ENCODE results near the gene DNM1L.

The DNM1L gene

GRCh38 chr12:32726286-32726685 lies 47.2 kb downstream of the DNM1L start:
- Histone ChIP-seq H3K27me3 (no peaks in the 10 kb centered on the region), H3K36me3 (peaks cover 56% of the 10 kb centered on the region), H3K4me1 (ENCODE audit: control insufficient read depth in 1 of 2, insufficient read depth in 1 of 2, low read depth in 1 of 2, low read length in 1 of 2) (no peaks in the 10 kb centered on the region), H3K4me3 (ENCODE audit: low read depth in 1 of 2, low read length in 1 of 2) (no peak overlapping the region), H3K27ac (no peak overlapping the region), H3K9me3 (no peaks in the 10 kb centered on the region)
- TF ChIP-seq CTCF (IDR thresholded peaks at IDR 0.05), result no peak

GRCh38 chr12:32727237-32727636 lies 48.1 kb downstream of the DNM1L start:
- TF ChIP-seq CTCF (IDR thresholded peaks at IDR 0.05), result no peak
- Histone ChIP-seq H3K36me3 (peaks cover 56% of the 10 kb centered on the region), H3K4me3 (ENCODE audit: low read depth in 1 of 2, low read length in 1 of 2) (no peak overlapping the region), H3K27ac (no peak overlapping the region), H3K27me3 (no peaks in the 10 kb centered on the region), H3K4me1 (ENCODE audit: control insufficient read depth in 1 of 2, insufficient read depth in 1 of 2, low read depth in 1 of 2, low read length in 1 of 2) (no peaks in the 10 kb centered on the region), H3K9me3 (no peaks in the 10 kb centered on the region)

- H3K4me1 ChIP-seq (ENCODE audit: control insufficient read depth in 1 of 2, insufficient read depth in 1 of 2, low read depth in 1 of 2, low read length in 1 of 2), result no peaks in the 10 kb centered on the region
- H3K4me3 ChIP-seq (ENCODE audit: low read depth in 1 of 2, low read length in 1 of 2), result no peak overlapping the region
- H3K36me3 ChIP-seq, result peaks cover 74% of the 10 kb centered on the region
- H3K27me3 ChIP-seq, result no peaks in the 10 kb centered on the region
- H3K27ac ChIP-seq, result no peak overlapping the region
- no peak for TF ChIP-seq CTCF (IDR thresholded peaks at IDR 0.05)
- H3K9me3 ChIP-seq, result no peaks in the 10 kb centered on the region
Measured at GRCh38 chr12:32734952-32735351, 55.9 kb downstream of the DNM1L start.

- no peak overlapping the region for H3K4me3 ChIP-seq (ENCODE audit: low read depth in 1 of 2, low read length in 1 of 2)
- no peaks in the 10 kb centered on the region for H3K4me1 ChIP-seq (ENCODE audit: control insufficient read depth in 1 of 2, insufficient read depth in 1 of 2, low read depth in 1 of 2, low read length in 1 of 2)
- peaks cover 75% of the 10 kb centered on the region for H3K36me3 ChIP-seq
- no peak overlapping the region for H3K27ac ChIP-seq
- TF ChIP-seq CTCF (IDR thresholded peaks at IDR 0.05), result no peak
- no peaks in the 10 kb centered on the region for H3K27me3 ChIP-seq
- no peaks in the 10 kb centered on the region for H3K9me3 ChIP-seq
Measured at GRCh38 chr12:32736445-32736844, 57.3 kb downstream of the DNM1L start.

- H3K4me3 ChIP-seq (ENCODE audit: low read depth in 1 of 2, low read length in 1 of 2), result no peak overlapping the region
- no peaks in the 10 kb centered on the region for H3K27me3 ChIP-seq
- no peak for TF ChIP-seq CTCF (IDR thresholded peaks at IDR 0.05)
- H3K9me3 ChIP-seq, result no peaks in the 10 kb centered on the region
- H3K27ac ChIP-seq, result no peak overlapping the region
- H3K4me1 ChIP-seq (ENCODE audit: control insufficient read depth in 1 of 2, insufficient read depth in 1 of 2, low read depth in 1 of 2, low read length in 1 of 2), result no peaks in the 10 kb centered on the region
- H3K36me3 ChIP-seq, result peaks cover 74% of the 10 kb centered on the region
Measured at GRCh38 chr12:32737715-32738114, 58.6 kb downstream of the DNM1L start.

- H3K4me1 ChIP-seq (ENCODE audit: control insufficient read depth in 1 of 2, insufficient read depth in 1 of 2, low read depth in 1 of 2, low read length in 1 of 2), result no peaks in the 10 kb centered on the region
- no peaks in the 10 kb centered on the region for H3K9me3 ChIP-seq
- H3K36me3 ChIP-seq, result peaks cover 71% of the 10 kb centered on the region
- no peak overlapping the region for H3K4me3 ChIP-seq (ENCODE audit: low read depth in 1 of 2, low read length in 1 of 2)
- TF ChIP-seq CTCF (IDR thresholded peaks at IDR 0.05), result no peak
- H3K27me3 ChIP-seq, result no peaks in the 10 kb centered on the region
- no peak overlapping the region for H3K27ac ChIP-seq
Measured at GRCh38 chr12:32739279-32739678, 60.2 kb downstream of the DNM1L start.

All from neutrophil (primary cell).